Testis (tissue), 2 donors: ENCODE data around the gene FALEC.

ENCODE experiments used
- POLR2A ChIP-seq: fragments of 450-650 bp; IDR thresholded peaks from one replicate; pipeline ENCODE4 v1.6.1; 2017; ENCODE audit warnings: antibody characterized with exemption, mild to moderate bottlenecking, moderate library complexity
- TF ChIP-seq, protein P1 (sequence below), 3 experiments: fragments of 450-650 bp in 2 of 3; fragments of 200-600 bp in 1 of 3; sonication (generic) in 1 of 3; IDR thresholded peaks; one replicate each; pipeline ENCODE4 v1.5.1; 2016 to 2019; ENCODE audit warnings: antibody characterized with exemption in 3 of 3, mild to moderate bottlenecking in 2 of 3, moderate library complexity in 1 of 3

GRCh38 chr1:150534002-150534401 is 18.4 kb downstream of the FALEC start:
- TF ChIP-seq, protein P1, sequence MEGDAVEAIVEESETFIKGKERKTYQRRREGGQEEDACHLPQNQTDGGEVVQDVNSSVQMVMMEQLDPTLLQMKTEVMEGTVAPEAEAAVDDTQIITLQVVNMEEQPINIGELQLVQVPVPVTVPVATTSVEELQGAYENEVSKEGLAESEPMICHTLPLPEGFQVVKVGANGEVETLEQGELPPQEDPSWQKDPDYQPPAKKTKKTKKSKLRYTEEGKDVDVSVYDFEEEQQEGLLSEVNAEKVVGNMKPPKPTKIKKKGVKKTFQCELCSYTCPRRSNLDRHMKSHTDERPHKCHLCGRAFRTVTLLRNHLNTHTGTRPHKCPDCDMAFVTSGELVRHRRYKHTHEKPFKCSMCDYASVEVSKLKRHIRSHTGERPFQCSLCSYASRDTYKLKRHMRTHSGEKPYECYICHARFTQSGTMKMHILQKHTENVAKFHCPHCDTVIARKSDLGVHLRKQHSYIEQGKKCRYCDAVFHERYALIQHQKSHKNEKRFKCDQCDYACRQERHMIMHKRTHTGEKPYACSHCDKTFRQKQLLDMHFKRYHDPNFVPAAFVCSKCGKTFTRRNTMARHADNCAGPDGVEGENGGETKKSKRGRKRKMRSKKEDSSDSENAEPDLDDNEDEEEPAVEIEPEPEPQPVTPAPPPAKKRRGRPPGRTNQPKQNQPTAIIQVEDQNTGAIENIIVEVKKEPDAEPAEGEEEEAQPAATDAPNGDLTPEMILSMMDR (IDR thresholded peaks at IDR 0.05), result no peak
- no peak for TF ChIP-seq POLR2A
